Ovary (tissue), 9 donors: Measurements from ENCODE around the gene GSG1L. TPM values are rescaled to one million over a fixed set of nuclear protein-coding genes. Genes with fewer than 3 reads are reported as not detected.

ENCODE experiments used
- DNase-seq, 5 donors: peaks; one replicate each; pipeline ENCODE4 v3.0.0-alpha.2; 2019 to 2020
- H3K27ac ChIP-seq, 2 donors: fragments of 200-600 bp; one replicate each; pipeline versions ENCODE4 v1.5.1 to v1.8.0; 2019 to 2022
- H3K27me3 ChIP-seq: fragments of 200-600 bp; one replicate; pipeline ENCODE4 v1.8.0; 2022
- H3K36me3 ChIP-seq: fragments of 200-600 bp; sonication (generic); one replicate; pipeline ENCODE4 v1.5.1; 2019
- H3K4me1 ChIP-seq: one replicate; pipeline ENCODE4 v1.8.1; 2013; ENCODE audit warnings: mild to moderate bottlenecking, moderate library complexity; ENCODE audit not compliant: insufficient read depth
- H3K4me3 ChIP-seq: fragments of 200-600 bp; sonication (generic); one replicate; pipeline ENCODE4 v1.5.1; 2017
- H3K9me3 ChIP-seq, 2 donors: fragments of 200-600 bp in 1 of 2; sonication (generic) in 1 of 2; one replicate each; pipeline versions ENCODE4 v1.5.1 to v1.8.1; 2013 to 2019; ENCODE audit warnings: mild to moderate bottlenecking in 1 of 2, moderate library complexity in 1 of 2
- CTCF ChIP-seq, 3 donors: fragments of 450-650 bp in 2 of 3; fragments of 200-600 bp in 1 of 3; IDR thresholded peaks; one replicate each; pipeline versions ENCODE4 v1.5.1 to v1.8.0; 2016 to 2022; ENCODE audit warnings: antibody characterized with exemption in 3 of 3, mild to moderate bottlenecking in 1 of 3
- EP300 ChIP-seq: sonication (generic); formaldehyde crosslinking; IDR thresholded peaks from one replicate; pipeline ENCODE4 v1.6.1; 2017; ENCODE audit warnings: antibody characterized with exemption
- POLR2A ChIP-seq: fragments of 450-650 bp; IDR thresholded peaks from one replicate; pipeline ENCODE4 v1.6.1; 2017; ENCODE audit warnings: antibody characterized with exemption, mild to moderate bottlenecking, moderate library complexity
- WGBS, 3 donors: extraction: QIAGEN DNeasy Blood & Tissue Kit in 1 of 3; methylation state at CpG; one replicate each; pipeline versions ENCODE4 v1.1.5 to v1.1.7; 2013 to 2017; 5-methylcytosine and 5-hydroxymethylcytosine counted together
- intact Hi-C, 4 donors: fragments of 100-400 bp; cut with DNase I; formaldehyde crosslinking; loops; one replicate each; pipeline versions ENCODE4 v1.11.0 to v1.15.1; 2022 to 2023
- polyA plus RNA-seq, 2 donors: library from polyadenylated mRNA; stranded (reverse); fragments of 200-250 nt in 1 of 2; fragments of 350-450 nt in 1 of 2; fragmentation: Illumina TruSeq in 1 of 2; extraction: RNeasy Lipid Tissue Mini Kit (QIAGEN cat#74804) in 1 of 2; gene quantifications; one replicate each; pipeline ENCODE4 v1.2.3, GENCODE V29; 2013 to 2014
- total RNA-seq, 7 donors: library from RNA; depleted of rRNA in 2 of 7; stranded (reverse); fragments of >200 nt in 2 of 7; fragmentation: NEBNext Ultra II Directional in 3 of 7; extraction: Animal tissue kit (Norgen Biotek cat#: 25700) in 3 of 7; gene quantifications; one replicate each; pipeline versions ENCODE4 v1.1.0 to v1.2.4, GENCODE V29; 2016 to 2023
- donor health status: DM: no; HTN: no; CAD: no; lungs with moderate emphysema.
- donor health status: DM: no; HTN: no; CAD: no.
- donor health status: Bipolar disorder and iron deficiency.
- donor health status: DM: yes; HTN: yes; CAD: no.
- donor health status: DM: no; HTN: no; CAD: no.
- donor health status: DM: yes; HTN: yes; CAD: no.

The GSG1L gene
- total and polyA plus RNA-seq, 9 donors, result 0.30 to 1.1 (median 0.46) TPM; not detected in 4

- no peaks in the 10 kb centered on the region for H3K27me3 ChIP-seq
- TF ChIP-seq EP300 (no peak), POLR2A (no peak), CTCF (IDR thresholded peaks at IDR 0.05) (no peak)
- intact Hi-C loops, result no loop called here
- no peak overlapping the region for H3K27ac ChIP-seq
- no peaks in the 10 kb centered on the region for H3K4me1 ChIP-seq
- peaks cover 0 to 2% of the 10 kb centered on the region in 2 donors for H3K9me3 ChIP-seq
- H3K4me3 ChIP-seq, result no peak overlapping the region
- DNase-seq, result no peak
- WGBS, 3 donors, result 85% methylated on average over 7 of the region's 7 CpGs
- no peaks in the 10 kb centered on the region for H3K36me3 ChIP-seq
Observed at GRCh38 chr16:27984121-27984520, 79.4 kb downstream of the GSG1L start.

- intact Hi-C loops, result no loop called here
- H3K27me3 ChIP-seq, result no peaks in the 10 kb centered on the region
- peaks cover 0 to 2% of the 10 kb centered on the region in 2 donors for H3K9me3 ChIP-seq
- no peak overlapping the region for H3K4me3 ChIP-seq
- no peaks in the 10 kb centered on the region for H3K36me3 ChIP-seq
- no peak for DNase-seq
- no peak for TF ChIP-seq CTCF (IDR thresholded peaks at IDR 0.05)
- TF ChIP-seq EP300, result no peak
- TF ChIP-seq POLR2A, result no peak
- H3K4me1 ChIP-seq, result no peaks in the 10 kb centered on the region
- WGBS, 3 donors, result 60 to 84% (median 76%) methylated on average over 2 of the region's 2 CpGs
- H3K27ac ChIP-seq, result no peak overlapping the region
Observed at GRCh38 chr16:27983244-27983643, 80.3 kb downstream of the GSG1L start.

- Histone ChIP-seq H3K27me3 (no peaks in the 10 kb centered on the region), H3K4me1 (no peaks in the 10 kb centered on the region), H3K27ac (no peak overlapping the region), H3K4me3 (no peak overlapping the region), H3K9me3 (no peaks in the 10 kb centered on the region), H3K36me3 (no peaks in the 10 kb centered on the region)
- intact Hi-C loops, result no loop called here
- WGBS, 3 donors, result 79 to 88% (median 82%) methylated on average over 5 of the region's 5 CpGs
- TF ChIP-seq CTCF (IDR thresholded peaks at IDR 0.05), result no peak
- no peak for TF ChIP-seq POLR2A
- TF ChIP-seq EP300, result no peak
- DNase-seq, result no peak
Observed at GRCh38 chr16:27982184-27982583, 81.3 kb downstream of the GSG1L start.

- H3K27me3 ChIP-seq, result no peaks in the 10 kb centered on the region
- DNase-seq, result no peak
- intact Hi-C loops, result no loop called here
- no peaks in the 10 kb centered on the region for H3K9me3 ChIP-seq
- 25 to 42% (median 30%) methylated on average over 9 of the region's 9 CpGs for WGBS, 3 donors
- TF ChIP-seq EP300, result no peak
- TF ChIP-seq POLR2A, result no peak
- no peak for TF ChIP-seq CTCF (IDR thresholded peaks at IDR 0.05)
- no peaks in the 10 kb centered on the region for H3K4me1 ChIP-seq
- no peaks in the 10 kb centered on the region for H3K36me3 ChIP-seq
- no peak overlapping the region for H3K4me3 ChIP-seq
- no peak overlapping the region for H3K27ac ChIP-seq
Observed at GRCh38 chr16:27980919-27981700, 82.4 kb downstream of the GSG1L start.
